WERI-Rb-1 (cell line): ENCODE results near the gene CACNA2D2.

Source experiments
- DNase-seq: peaks from one replicate; pipeline ENCODE4 v3.0.0-alpha.2; 2020
- H3K27ac ChIP-seq: fragments of 250-450 bp; sonication (Bioruptor Pico); 2 replicates; pipeline ENCODE4 v1.5.1; 2020; ENCODE audit warnings: mild to moderate bottlenecking, moderate library complexity
- H3K27me3 ChIP-seq: fragments of 250-450 bp; sonication (Bioruptor Pico); 2 replicates; pipeline ENCODE4 v1.5.1; 2021; ENCODE audit warnings: mild to moderate bottlenecking, low read depth, moderate library complexity; ENCODE audit not compliant: insufficient read depth, severe bottlenecking
- H3K36me3 ChIP-seq: fragments of 250-450 bp; sonication (Bioruptor Pico); 2 replicates; pipeline ENCODE4 v1.5.1; 2020; ENCODE audit warnings: mild to moderate bottlenecking, moderate library complexity
- H3K4me3 ChIP-seq: 2 replicates; pipeline ENCODE4 v1.5.1; 2011; ENCODE audit warnings: low read depth, mild to moderate bottlenecking, control low read depth, low read length
- H3K9me3 ChIP-seq: fragments of 250-450 bp; sonication (Bioruptor Pico); 2 replicates; pipeline ENCODE4 v1.5.1; 2021; ENCODE audit warnings: mild to moderate bottlenecking, moderate library complexity; ENCODE audit not compliant: severe bottlenecking
- CTCF ChIP-seq: IDR thresholded peaks from 2 replicates; pipeline ENCODE4 v1.5.1; 2011; ENCODE audit warnings: low read depth, mild to moderate bottlenecking, control low read depth, inconsistent platforms, low read length

The CACNA2D2 gene

GRCh38 chr3:50442945-50443579, 60.4 kb downstream of the CACNA2D2 start:
- Histone ChIP-seq H3K27me3 (no peaks in the 10 kb centered on the region), H3K9me3 (no peaks in the 10 kb centered on the region), H3K36me3 (no peaks in the 10 kb centered on the region), H3K4me3 (no peak overlapping the region), H3K27ac (no peak overlapping the region)
- no peak for DNase-seq
- no peak for TF ChIP-seq CTCF

DNA sequence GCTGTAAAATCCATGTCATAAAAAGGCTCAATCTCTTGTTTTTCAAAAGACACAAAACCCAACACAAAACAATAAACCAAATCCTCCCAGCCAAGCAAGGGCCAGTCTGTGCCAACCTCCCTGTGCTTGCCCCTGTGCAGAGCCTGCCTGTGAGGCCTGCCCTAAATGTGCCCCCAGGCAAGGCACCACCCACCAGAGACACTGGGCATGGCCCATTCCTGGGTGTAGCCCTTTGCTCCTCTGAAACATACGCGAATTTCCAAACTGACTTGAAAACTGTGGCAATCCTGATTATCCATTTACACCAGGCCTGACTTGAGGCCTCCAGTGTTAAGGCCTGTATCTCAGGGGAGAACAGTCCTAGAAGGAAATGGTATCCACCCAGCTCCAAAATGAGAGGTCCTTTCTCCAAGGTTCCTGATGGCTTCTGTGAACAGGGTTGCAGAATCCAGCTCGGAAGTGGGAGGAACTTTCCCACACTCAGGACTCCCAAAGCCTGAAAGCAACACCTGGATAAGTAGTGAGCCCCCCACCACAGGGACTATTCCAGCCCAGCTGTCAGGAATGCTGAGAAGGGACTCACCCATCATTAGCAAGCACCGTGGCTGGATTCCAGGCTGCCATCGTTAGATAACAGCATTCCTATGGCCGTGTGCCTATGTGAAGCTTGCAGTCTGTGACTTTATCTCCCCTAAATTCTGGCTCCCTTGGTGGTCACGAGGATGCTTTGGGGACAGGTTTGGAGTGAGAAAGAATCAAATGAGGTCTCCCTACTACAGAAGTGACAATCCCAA, 61.8 kb downstream of the CACNA2D2 start:
- Histone ChIP-seq H3K9me3 (no peaks in the 10 kb centered on the region), H3K4me3 (no peak overlapping the region), H3K27me3 (no peaks in the 10 kb centered on the region), H3K27ac (no peak overlapping the region), H3K36me3 (no peaks in the 10 kb centered on the region)
- no peak for TF ChIP-seq CTCF
- DNase-seq, result no peak

DNA sequence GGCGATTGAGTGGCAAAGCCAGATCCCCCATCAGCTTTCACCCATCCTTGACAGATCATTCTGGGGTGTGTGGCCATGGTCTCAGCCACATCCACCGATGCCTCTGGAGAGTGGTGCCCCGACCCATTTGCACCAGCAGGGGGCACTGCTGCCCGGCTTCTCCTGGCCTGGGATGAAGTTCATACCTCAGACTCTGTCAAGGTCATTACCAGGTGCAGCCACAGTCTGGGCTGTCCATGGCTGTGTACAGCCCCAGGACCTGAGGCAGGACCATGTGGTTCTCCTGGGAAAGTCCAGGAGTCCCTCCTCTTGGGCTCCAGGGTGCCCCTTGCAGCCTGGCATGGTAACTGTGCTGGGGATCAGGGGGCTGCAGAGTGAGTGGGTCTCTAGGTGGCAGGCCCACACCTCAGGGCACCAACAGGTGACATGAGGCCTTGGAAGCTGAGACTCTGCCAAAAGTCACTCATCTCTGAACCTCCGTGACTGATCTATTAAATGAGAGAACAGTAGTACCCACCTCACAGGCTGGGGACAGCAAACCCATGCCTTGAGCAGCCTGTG, 67.2 kb downstream of the CACNA2D2 start:
- Histone ChIP-seq H3K4me3 (no peak overlapping the region), H3K9me3 (no peaks in the 10 kb centered on the region), H3K36me3 (no peaks in the 10 kb centered on the region), H3K27ac (no peak overlapping the region; the same call in 1 of the 2 replicates), H3K27me3 (no peaks in the 10 kb centered on the region)
- peak; percentile 91 for TF ChIP-seq CTCF
- peak; percentile 78 for DNase-seq

DNA sequence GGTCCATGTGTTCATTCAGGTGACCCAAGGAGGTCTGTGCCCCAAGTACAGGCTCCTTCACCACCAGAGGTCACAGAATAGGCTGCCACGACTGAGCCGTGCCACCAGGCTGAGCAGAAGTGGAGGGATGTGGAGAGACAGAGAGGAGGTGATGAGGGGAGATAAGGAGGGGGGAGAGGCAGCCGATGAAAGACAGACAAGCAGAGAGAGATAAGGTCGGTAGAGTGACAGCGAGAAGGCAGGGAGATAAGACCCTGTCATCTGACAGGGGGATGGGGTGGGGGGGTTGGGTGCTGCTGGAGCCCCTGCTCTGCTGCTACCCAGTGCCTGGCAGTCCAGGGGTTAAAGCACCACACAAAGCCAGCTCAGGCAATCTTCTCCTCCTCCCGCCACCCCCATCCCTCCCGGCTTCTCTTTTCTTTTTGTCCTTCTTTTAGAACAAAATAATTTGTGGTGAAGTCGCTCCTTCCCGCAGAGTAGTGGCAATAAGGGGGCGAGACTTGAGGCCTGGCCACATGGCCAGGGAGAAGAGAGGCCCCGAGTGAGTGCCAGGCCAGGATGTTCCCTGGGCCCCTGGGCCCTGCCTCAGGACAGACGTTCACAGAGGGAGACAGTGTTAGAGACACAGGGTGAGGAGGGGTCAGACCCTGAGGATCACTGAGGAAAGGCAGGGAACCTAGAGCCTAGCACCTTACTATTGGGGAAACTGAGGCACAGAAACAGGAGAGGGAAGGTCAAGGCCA, 67.9 kb downstream of the CACNA2D2 start:
- no peak overlapping the region for H3K27ac ChIP-seq
- H3K4me3 ChIP-seq, result no peak overlapping the region
- no peaks in the 10 kb centered on the region for H3K27me3 ChIP-seq
- no peak for TF ChIP-seq CTCF
- H3K9me3 ChIP-seq, result no peaks in the 10 kb centered on the region
- no peaks in the 10 kb centered on the region for H3K36me3 ChIP-seq
- no peak for DNase-seq

- Histone ChIP-seq H3K27ac (no peak overlapping the region), H3K4me3 (no peak overlapping the region), H3K27me3 (no peaks in the 10 kb centered on the region), H3K36me3 (no peaks in the 10 kb centered on the region), H3K9me3 (no peaks in the 10 kb centered on the region)
- TF ChIP-seq CTCF, result no peak
- DNase-seq, result no peak
Measured at GRCh38 chr3:50433954-50434353, 69.5 kb downstream of the CACNA2D2 start.
